Body of pancreas (tissue), 4 donors: ENCODE results near the gene LRRC61.
"Not testable (repeated sequence)": the region's sequence is repeated elsewhere in the genome, so short reads cannot be mapped to it uniquely, and the experiment has no call there.

ENCODE experiments used
- CTCF ChIP-seq, 7 experiments: fragments of 450-650 bp in 4 of 7; fragments of 200-600 bp in 3 of 7; sonication (generic) in 3 of 7; IDR thresholded peaks; one replicate each; pipeline ENCODE4 v1.5.1; 2016 to 2019; ENCODE audit warnings: antibody characterized with exemption in 7 of 7
- POLR2A ChIP-seq, 3 donors: fragments of 450-650 bp; IDR thresholded peaks; one replicate each; pipeline ENCODE4 v1.6.1; 2016; ENCODE audit warnings: antibody characterized with exemption in 3 of 3, mild to moderate bottlenecking in 2 of 3

- TF ChIP-seq CTCF, POLR2A (IDR thresholded peaks at IDR 0.05): not testable (repeated sequence)
These were observed 25.2 kb upstream of the LRRC61 start for GRCh38 chr7:150297978-150298377.
